Stimulated activated CD4-positive, alpha-beta T cell treated with anti-CD3 and anti-CD28 coated beads, Interleukin-2, amount 100 ng/mL, for 24 hours (primary cell): ENCODE data around the gene PSD4.
A peak's percentile ranks its signal among the peaks of the same experiment; 100 is the strongest.

Experiments used
- DNase-seq, 2 donors: peaks; one replicate each; pipeline ENCODE4 v3.0.0-alpha.2; 2020

PSD4 gene

GRCh38 chr2:113240915-113241911 lies 67.4 kb downstream of the PSD4 start:
- DNase-seq: peak; percentile 66 to 70

GRCh38 chr2:113242327-113242726 lies 68.6 kb downstream of the PSD4 start:
- DNase-seq: no peak

- no peak for DNase-seq
Measured at GRCh38 chr2:113245276-113245711, 71.5 kb downstream of the PSD4 start.

DNA sequence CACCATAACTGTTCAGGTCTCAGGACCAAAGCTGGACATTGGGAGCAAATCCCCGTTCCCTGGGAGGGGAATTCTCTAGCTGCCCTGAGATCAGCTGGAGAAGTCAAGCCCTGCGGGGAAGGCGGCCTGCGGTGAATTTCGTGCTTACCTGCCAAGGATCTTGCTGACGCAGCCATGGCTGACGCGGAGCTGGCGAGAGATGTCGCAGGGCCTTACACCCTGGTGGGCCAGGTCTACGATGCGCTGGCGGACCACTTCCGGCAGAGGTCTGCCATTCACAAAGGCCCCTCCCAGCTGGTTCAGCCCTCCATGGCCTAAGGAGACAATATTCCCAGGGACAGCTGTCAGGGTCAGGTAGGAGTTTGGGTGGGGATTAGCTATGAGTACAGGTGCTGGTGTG lies 72.8 kb downstream of the PSD4 start:
- DNase-seq: no peak

- DNase-seq: peak; percentile 78 to 82
Measured at GRCh38 chr2:113248997-113249770, 75.4 kb downstream of the PSD4 start.

DNA sequence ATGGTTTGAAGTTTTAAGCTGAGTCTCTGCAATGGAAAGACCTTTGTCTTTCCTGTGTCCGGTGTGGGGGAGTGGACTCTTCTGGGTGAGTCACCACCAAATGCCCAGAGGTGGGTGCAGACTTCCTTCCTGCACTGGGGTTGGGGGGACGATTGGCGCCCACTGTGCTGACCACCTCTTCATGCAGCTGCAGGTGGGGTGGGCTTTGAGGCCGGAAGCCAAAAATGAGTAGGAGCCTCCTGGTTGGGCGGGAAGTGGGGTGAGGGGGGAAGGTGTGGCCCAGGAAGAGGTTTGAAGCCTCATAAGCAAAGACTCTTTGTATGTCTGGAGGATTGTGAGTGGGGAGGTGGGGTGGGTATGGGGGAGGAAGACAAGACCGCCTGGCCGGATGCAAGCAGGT lies 77.3 kb downstream of the PSD4 start:
- DNase-seq: peak in 1 of 2 donors; percentile 22

DNA sequence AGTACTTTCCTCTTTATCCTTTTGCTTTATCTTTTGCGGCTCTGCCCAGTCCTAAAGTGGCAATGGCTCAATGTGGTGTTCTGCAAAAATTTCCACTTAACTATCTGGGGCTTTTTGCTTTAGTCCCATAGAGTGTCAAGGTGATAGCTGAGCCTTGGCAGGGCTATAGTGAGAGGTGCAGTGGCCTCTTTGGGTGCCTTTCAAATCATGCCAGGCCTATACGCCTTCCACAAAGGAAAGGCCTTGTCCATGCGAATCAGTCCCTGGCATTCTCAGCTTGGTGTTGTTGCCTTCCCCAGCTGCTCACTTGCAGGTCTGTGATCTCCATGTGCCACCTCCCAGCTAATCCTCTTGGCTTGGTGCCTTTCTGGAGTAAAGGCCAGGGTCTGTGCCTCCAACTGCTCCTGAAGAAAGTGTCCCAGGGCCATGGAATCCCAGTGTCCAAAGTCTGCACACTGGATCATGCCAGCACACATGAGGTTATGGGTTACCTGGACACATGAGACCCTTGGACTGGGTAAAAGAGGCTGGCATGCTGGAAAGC lies 78.3 kb downstream of the PSD4 start:
- DNase-seq: no peak

DNA sequence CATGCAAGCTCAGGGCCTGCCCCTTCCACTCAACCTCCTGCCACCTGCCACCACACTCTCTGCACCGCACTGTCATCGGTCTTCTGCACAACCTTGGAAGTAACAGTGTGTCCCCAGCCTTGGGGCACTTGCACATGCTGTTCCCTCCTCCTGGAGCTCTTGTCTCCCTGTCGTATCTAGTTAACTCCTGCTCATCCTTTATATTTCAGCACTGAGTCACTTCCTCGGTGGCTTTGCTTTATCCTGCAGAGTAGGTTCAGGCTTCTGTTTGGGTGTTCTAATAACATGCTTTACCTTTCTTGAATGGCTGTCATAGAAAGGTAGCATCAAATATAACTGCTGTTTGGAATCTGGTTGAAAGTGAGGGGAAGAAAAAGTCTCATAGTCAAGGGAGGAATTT lies 79.7 kb downstream of the PSD4 start:
- no peak for DNase-seq

DNA sequence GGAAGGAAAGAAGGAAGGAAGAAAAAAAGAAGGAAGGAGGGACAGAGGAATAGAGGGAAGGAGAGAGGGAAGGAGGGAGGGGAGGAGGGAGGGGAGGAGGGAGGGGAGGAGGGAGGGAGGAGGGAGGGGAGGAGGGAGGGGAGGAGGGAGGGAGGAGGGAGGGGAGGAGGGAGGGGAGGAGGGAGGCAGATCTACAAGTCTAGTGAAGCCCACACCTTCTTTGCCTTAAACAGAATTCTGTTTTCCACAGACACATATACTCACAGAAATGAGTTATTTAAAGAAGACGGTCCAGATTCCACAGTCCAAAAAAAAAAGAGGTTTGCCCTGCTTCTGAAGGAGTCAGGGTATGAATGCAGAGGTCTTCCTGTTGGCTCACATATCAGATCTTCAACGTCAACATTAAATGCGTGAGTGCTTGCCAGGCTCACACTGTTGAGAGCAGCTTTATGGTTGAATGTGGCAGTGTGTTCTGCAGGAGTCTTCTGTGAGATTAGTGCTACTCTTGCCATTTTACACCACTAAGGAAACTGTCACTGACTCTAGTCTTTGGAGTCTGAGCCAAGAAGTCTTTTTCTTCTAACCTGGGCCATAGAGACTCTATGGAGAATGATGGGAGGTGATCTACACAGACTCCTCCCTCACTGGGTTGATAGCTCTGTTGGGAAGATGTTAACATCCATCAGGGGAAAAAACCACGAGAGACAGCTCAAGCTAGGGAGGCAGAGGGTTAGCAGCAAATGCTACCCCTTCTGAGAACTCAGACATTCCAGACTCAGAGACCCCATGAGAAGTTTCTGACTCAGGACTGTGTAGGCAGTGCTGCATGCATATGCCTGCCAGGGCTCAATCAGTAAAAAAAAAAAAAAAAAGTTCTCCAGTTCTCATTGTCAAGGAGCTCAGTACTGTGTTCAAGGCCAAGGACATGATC lies 81.6 kb downstream of the PSD4 start:
- DNase-seq: no peak

- no peak for DNase-seq
Measured at GRCh38 chr2:113257516-113258264, 83.9 kb downstream of the PSD4 start.

GRCh38 chr2:113258471-113259147 lies 84.8 kb downstream of the PSD4 start:
- no peak for DNase-seq
